A549 (cell line): ENCODE measurements around the gene SCGB1D2.

ENCODE experiments used
- CTCF ChIP-seq: fragments of >200 bp; sonication (Bioruptor Twin); formaldehyde crosslinking; IDR thresholded peaks from 3 replicates; pipeline ENCODE4 v1.5.1; 2016
- EHMT2 ChIP-seq: fragments of 200-600 bp; sonication (generic); IDR thresholded peaks from 2 replicates; pipeline ENCODE4 v1.6.1; 2016; ENCODE audit warnings: antibody characterized with exemption, low read depth, mild to moderate bottlenecking, moderate library complexity
- KDM1A ChIP-seq: fragments of 200-600 bp; sonication (generic); IDR thresholded peaks from 2 replicates; pipeline ENCODE4 v1.6.1; 2016; ENCODE audit warnings: low read depth, mild to moderate bottlenecking
- POLR2A ChIP-seq: IDR thresholded peaks from 2 replicates; pipeline ENCODE4 v1.6.1; 2012; ENCODE audit warnings: mild to moderate bottlenecking, low read length
- RAD21 ChIP-seq, 2 experiments: fragments of >200 bp in 1 of 2; sonication (Bioruptor Twin) in 1 of 2; formaldehyde crosslinking in 1 of 2; IDR thresholded peaks in 1 of 2; conservative IDR thresholded peaks in 1 of 2; 2 replicates in 1 of 2; 3 replicates in 1 of 2; pipeline ENCODE4 v1.6.1; 2012 to 2018; ENCODE audit warnings: inconsistent platforms in 1 of 2
- SREBF2 ChIP-seq: fragments of 450-650 bp; IDR thresholded peaks from 2 replicates; pipeline ENCODE4 v1.6.1; 2014; ENCODE audit warnings: mild to moderate bottlenecking, moderate library complexity
- TF ChIP-seq, protein P1 (sequence below): fragments of 200-600 bp; sonication (generic); IDR thresholded peaks from 2 replicates; pipeline ENCODE4 v1.6.1; 2016; ENCODE audit warnings: antibody characterized with exemption, mild to moderate bottlenecking, moderate library complexity

- TF ChIP-seq CTCF (0 out of 3 replicates have a peak, but pooled peaks have one; percentile 15), SREBF2 (no peak), RAD21 (conservative IDR thresholded peaks at IDR 0.05 in 1 of 2, IDR thresholded peaks at IDR 0.05 in 1 of 2) (peak in 1 of 2 experiments; percentile 27; a peak in 1 of 5 replicates), KDM1A (no peak), EHMT2 (no peak), POLR2A (no peak)
- TF ChIP-seq, protein P1, sequence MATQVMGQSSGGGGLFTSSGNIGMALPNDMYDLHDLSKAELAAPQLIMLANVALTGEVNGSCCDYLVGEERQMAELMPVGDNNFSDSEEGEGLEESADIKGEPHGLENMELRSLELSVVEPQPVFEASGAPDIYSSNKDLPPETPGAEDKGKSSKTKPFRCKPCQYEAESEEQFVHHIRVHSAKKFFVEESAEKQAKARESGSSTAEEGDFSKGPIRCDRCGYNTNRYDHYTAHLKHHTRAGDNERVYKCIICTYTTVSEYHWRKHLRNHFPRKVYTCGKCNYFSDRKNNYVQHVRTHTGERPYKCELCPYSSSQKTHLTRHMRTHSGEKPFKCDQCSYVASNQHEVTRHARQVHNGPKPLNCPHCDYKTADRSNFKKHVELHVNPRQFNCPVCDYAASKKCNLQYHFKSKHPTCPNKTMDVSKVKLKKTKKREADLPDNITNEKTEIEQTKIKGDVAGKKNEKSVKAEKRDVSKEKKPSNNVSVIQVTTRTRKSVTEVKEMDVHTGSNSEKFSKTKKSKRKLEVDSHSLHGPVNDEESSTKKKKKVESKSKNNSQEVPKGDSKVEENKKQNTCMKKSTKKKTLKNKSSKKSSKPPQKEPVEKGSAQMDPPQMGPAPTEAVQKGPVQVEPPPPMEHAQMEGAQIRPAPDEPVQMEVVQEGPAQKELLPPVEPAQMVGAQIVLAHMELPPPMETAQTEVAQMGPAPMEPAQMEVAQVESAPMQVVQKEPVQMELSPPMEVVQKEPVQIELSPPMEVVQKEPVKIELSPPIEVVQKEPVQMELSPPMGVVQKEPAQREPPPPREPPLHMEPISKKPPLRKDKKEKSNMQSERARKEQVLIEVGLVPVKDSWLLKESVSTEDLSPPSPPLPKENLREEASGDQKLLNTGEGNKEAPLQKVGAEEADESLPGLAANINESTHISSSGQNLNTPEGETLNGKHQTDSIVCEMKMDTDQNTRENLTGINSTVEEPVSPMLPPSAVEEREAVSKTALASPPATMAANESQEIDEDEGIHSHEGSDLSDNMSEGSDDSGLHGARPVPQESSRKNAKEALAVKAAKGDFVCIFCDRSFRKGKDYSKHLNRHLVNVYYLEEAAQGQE, result no peak
These were observed 27.7 kb downstream of the SCGB1D2 start, which contains the start of gene SCGB2A2 for GRCh38 chr11:62269654-62270278.
